Endothelial cell of umbilical vein (primary cell): ENCODE measurements around the gene CELSR1. TPM values are rescaled to one million over a fixed set of nuclear protein-coding genes. Genes with fewer than 3 reads are reported as not detected.

Source experiments
- BruUV-seq: library from RNA; stranded (reverse); fragments of 400-500 nt; replicated peaks from 2 replicates; lab custom pipeline; 2021; lab: Mats Ljungman, UMichigan
- CTCF ChIA-PET: fragments of 300-600, 350-600 bp; sonication (Branson Sonifier 250); formaldehyde crosslinking; loops from one replicate; lab custom pipeline; 2021; ENCODE audit warnings: antibody characterized with exemption, inconsistent platforms; lab: Charles Lee
- POLR2A ChIA-PET: fragments of 300-600, 350-600 bp; sonication (Branson Sonifier 250); formaldehyde crosslinking; loops from one replicate; lab custom pipeline; 2021; ENCODE audit warnings: antibody characterized with exemption, inconsistent platforms; lab: Charles Lee
- DNase-seq: peaks from one replicate; pipeline ENCODE4 v3.0.0-alpha.2; 2011; ENCODE audit warnings: low read depth, low spot score
- FAIRE-seq: peaks from 2 replicates; lab custom pipeline; 2011; peaks lifted over from hg19 to GRCh38; lab: Jason Lieb, UNC
- H2AFZ ChIP-seq: 2 replicates; pipeline ENCODE4 v1.6.0; 2012; ENCODE audit warnings: low read depth, low read length, control low read depth, inconsistent platforms
- H3K27ac ChIP-seq: 2 replicates; pipeline ENCODE4 v1.5.1; 2011; ENCODE audit warnings: low read depth, mild to moderate bottlenecking, control low read depth, low read length, moderate library complexity; ENCODE audit not compliant: insufficient read depth
- H3K27me3 ChIP-seq, 2 experiments: 2 replicates each; pipeline versions ENCODE4 v1.6.0 to v1.6.1; 2011; ENCODE audit warnings: low read length in 2 of 2, mixed read lengths in 1 of 2; ENCODE audit not compliant: control insufficient read depth in 2 of 2, insufficient read depth in 2 of 2
- H3K36me3 ChIP-seq, 2 experiments: 2 replicates in 1 of 2; 3 replicates in 1 of 2; pipeline ENCODE4 v1.5.1; 2011; ENCODE audit warnings: low read length in 2 of 2, mild to moderate bottlenecking in 1 of 2, moderate library complexity in 1 of 2; ENCODE audit not compliant: control insufficient read depth in 2 of 2, insufficient read depth in 2 of 2; ENCODE audit errors: extremely low read depth in 1 of 2
- H3K4me1 ChIP-seq: 3 replicates; pipeline ENCODE4 v1.5.1; 2011; ENCODE audit warnings: mild to moderate bottlenecking, low read length; ENCODE audit not compliant: control insufficient read depth, insufficient read depth; ENCODE audit errors: extremely low read depth
- H3K4me2 ChIP-seq: 2 replicates; pipeline ENCODE4 v1.6.1; 2011; ENCODE audit warnings: low read length, control low read depth, mixed read lengths; ENCODE audit not compliant: insufficient read depth
- H3K4me3 ChIP-seq, 3 experiments: fragments of 200-600 bp in 1 of 3; sonication (generic), shearing (Covaris generic) in 1 of 3; replicated peaks in 1 of 3; 2 replicates each; pipeline ENCODE4 v1.5.1; 2011 to 2016; ENCODE audit warnings: control low read depth in 3 of 3, low read length in 3 of 3, mild to moderate bottlenecking in 2 of 3, inconsistent platforms in 1 of 3, low read depth in 1 of 3, moderate library complexity in 1 of 3; ENCODE audit not compliant: insufficient read depth in 1 of 3
- H3K79me2 ChIP-seq: 2 replicates; pipeline ENCODE4 v1.6.0; 2012; ENCODE audit warnings: low read length, inconsistent platforms; ENCODE audit not compliant: control insufficient read depth, insufficient read depth
- H3K9ac ChIP-seq: replicated peaks from 2 replicates; pipeline ENCODE3; 2011; ENCODE audit warnings: low read length, control low read depth; ENCODE audit not compliant: insufficient read depth; ENCODE audit errors: extremely low read depth
- H3K9me1 ChIP-seq: replicated peaks from 3 replicates; pipeline ENCODE4 v1.6.0; 2011; ENCODE audit warnings: mild to moderate bottlenecking, low read length; ENCODE audit not compliant: control insufficient read depth, insufficient read depth; ENCODE audit errors: extremely low read depth
- H3K9me3 ChIP-seq: replicated peaks from 2 replicates; pipeline ENCODE4 v1.5.1; 2012; ENCODE audit warnings: low read length, inconsistent platforms; ENCODE audit not compliant: control insufficient read depth, insufficient read depth
- H4K20me1 ChIP-seq: replicated peaks from 2 replicates; pipeline ENCODE3; 2011; ENCODE audit warnings: mild to moderate bottlenecking, low read length; ENCODE audit not compliant: control insufficient read depth, insufficient read depth; ENCODE audit errors: extremely low read depth
- EZH2 ChIP-seq: IDR thresholded peaks from 2 replicates; pipeline ENCODE4 v1.6.1; 2012; ENCODE audit warnings: borderline replicate concordance, low read depth, mild to moderate bottlenecking, moderate library complexity, low read length, inconsistent platforms; ENCODE audit not compliant: severe bottlenecking
- FOS ChIP-seq: IDR thresholded peaks from 2 replicates; pipeline ENCODE4 v1.6.1; 2011; ENCODE audit warnings: mild to moderate bottlenecking, low read length, moderate library complexity, borderline replicate concordance; ENCODE audit not compliant: insufficient read depth
- GATA2 ChIP-seq: IDR thresholded peaks from 2 replicates; pipeline ENCODE4 v1.7.0; 2011; ENCODE audit warnings: low read depth, mild to moderate bottlenecking, moderate library complexity, mixed read lengths, low read length; ENCODE audit not compliant: insufficient read length, insufficient read depth
- JUN ChIP-seq: IDR thresholded peaks from 2 replicates; pipeline ENCODE4 v1.6.1; 2011; ENCODE audit warnings: borderline replicate concordance, low read depth; ENCODE audit not compliant: insufficient read length, insufficient read depth
- MYC ChIP-seq: IDR thresholded peaks from one replicate; pipeline ENCODE4 v1.6.1; 2011; ENCODE audit warnings: mild to moderate bottlenecking, low read depth, low read length
- POLR2A ChIP-seq: IDR thresholded peaks from 2 replicates; pipeline ENCODE4 v1.6.1; 2012; ENCODE audit warnings: low read depth, mild to moderate bottlenecking, control low read depth, low read length
- POLR2AphosphoS5 ChIP-seq: IDR thresholded peaks from 2 replicates; pipeline ENCODE4 v1.6.1; 2012; ENCODE audit warnings: low read depth, mild to moderate bottlenecking, control low read depth, low read length, moderate library complexity; ENCODE audit not compliant: insufficient read depth
- dilution Hi-C: fragments of 300-500 bp; cut with MboI; formaldehyde crosslinking; loops from one replicate; pipeline ENCODE4 v1.15.0; 2019; ENCODE audit warnings: low sequenced_read_pairs; ENCODE audit not compliant: extremely low pct_ligation_motif_present
- intact Hi-C: fragments of 100-400 bp; cut with micrococcal nuclease; formaldehyde crosslinking; loops from one replicate; pipeline ENCODE4 v1.10.0; 2022
- polyA plus RNA-seq, 4 experiments: library from polyadenylated mRNA; depleted of rRNA in 3 of 4; stranded (reverse) in 3 of 4; unstranded in 1 of 4; fragments of >200 nt; gene quantifications; 2 replicates each; pipeline versions ENCODE4 v1.2.1 to v1.2.3, GENCODE V29; 2011 to 2012; ENCODE audit warnings: missing spikeins in 1 of 4
- total RNA-seq: library from RNA; stranded (reverse); gene quantifications from 2 replicates; pipeline ENCODE4 v1.2.3, GENCODE V29; 2021
- TF ChIP-seq, protein P1 (sequence below), 2 donors: IDR thresholded peaks; 1 replicate in 1 of 2; 2 replicates in 1 of 2; pipeline ENCODE4 v1.5.1; 2011; ENCODE audit warnings: low read length in 2 of 2, mild to moderate bottlenecking in 2 of 2, moderate library complexity in 2 of 2, control low read depth in 1 of 2, inconsistent platforms in 1 of 2, low read depth in 1 of 2; ENCODE audit not compliant: insufficient read depth in 1 of 2; ENCODE audit errors: extremely low read depth in 1 of 2
- TF ChIP-seq, protein P2 (sequence below): IDR thresholded peaks from 2 replicates; pipeline ENCODE4 v1.6.1; 2011; ENCODE audit not compliant: insufficient read depth, insufficient read length

Gene CELSR1
- total and polyA plus RNA-seq, 2 donors (not counting 3 experiments of a cell fraction or from before 2014, with no cell fraction given), result 3.7 to 5.4 TPM

DNA sequence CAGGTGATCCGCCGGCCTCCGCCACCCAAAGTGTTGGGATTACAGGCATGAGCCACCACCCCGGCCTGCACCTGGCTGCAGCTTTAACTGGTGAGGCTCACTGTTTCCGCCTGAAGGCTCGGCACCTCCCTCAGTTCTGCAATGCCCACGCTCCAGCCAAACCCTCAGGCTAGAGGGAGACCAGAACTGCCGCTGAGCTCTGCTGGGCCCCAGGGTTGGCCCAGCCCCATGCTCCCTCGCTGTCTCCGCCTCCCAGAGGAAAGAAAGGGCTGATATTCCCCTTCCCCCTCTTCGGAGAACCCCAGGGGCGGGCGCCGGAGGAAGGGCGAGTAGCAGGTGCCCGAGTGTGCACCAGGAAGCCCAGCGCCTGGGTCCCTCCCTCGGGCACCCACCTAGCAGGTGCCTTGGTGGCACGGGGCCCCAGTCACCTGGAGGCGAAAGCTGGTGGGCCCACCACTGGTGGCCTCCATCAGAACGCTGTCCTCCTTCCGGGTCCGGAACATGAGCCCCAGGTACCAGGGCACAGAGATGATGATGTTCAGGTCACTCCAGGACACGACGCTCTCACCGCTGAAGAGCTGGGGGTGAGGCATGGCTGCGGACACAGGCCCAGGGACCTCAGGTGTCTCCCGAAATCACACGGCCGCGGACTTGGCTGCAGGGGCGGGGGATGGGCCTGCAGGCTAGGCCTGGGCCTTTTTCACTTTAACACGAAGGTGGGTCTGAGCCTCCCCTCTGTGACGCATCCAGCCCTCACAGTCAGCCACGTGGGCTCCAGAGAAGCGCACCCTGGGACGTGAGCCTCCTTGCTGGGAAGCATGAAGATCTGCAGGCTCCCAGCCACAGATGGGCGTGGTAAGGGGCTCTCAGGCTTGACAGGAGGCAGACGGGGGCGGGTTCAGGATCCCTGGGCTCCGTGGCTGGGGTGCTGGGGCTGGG is 128.6 kb downstream of the CELSR1 start:
- Histone ChIP-seq H3K9me3 (no peaks in the 10 kb centered on the region), H3K4me1 (no peaks in the 10 kb centered on the region), H3K4me3 (no peak overlapping the region), H3K9me1 (no peaks in the 10 kb centered on the region), H3K4me2 (no peak overlapping the region), H3K27me3 (no peaks in the 10 kb centered on the region), H3K79me2 (no peaks in the 10 kb centered on the region), H2AFZ (no peak overlapping the region), H3K9ac (no peak overlapping the region), H3K36me3 (no peaks in the 10 kb centered on the region), H3K27ac (no peak overlapping the region), H4K20me1 (no peaks in the 10 kb centered on the region)
- TF ChIP-seq FOS (no peak), MYC (no peak), POLR2AphosphoS5 (no peak), POLR2A (no peak), EZH2 (no peak), JUN (no peak), GATA2 (no peak)
- TF ChIP-seq, protein P1, sequence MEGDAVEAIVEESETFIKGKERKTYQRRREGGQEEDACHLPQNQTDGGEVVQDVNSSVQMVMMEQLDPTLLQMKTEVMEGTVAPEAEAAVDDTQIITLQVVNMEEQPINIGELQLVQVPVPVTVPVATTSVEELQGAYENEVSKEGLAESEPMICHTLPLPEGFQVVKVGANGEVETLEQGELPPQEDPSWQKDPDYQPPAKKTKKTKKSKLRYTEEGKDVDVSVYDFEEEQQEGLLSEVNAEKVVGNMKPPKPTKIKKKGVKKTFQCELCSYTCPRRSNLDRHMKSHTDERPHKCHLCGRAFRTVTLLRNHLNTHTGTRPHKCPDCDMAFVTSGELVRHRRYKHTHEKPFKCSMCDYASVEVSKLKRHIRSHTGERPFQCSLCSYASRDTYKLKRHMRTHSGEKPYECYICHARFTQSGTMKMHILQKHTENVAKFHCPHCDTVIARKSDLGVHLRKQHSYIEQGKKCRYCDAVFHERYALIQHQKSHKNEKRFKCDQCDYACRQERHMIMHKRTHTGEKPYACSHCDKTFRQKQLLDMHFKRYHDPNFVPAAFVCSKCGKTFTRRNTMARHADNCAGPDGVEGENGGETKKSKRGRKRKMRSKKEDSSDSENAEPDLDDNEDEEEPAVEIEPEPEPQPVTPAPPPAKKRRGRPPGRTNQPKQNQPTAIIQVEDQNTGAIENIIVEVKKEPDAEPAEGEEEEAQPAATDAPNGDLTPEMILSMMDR (IDR thresholded peaks at IDR 0.05; ENCODE audit: extremely low read depth in 1 of 2, insufficient read depth in 1 of 2, low read depth in 1 of 2, low read length in 2 of 2), result no peak
- TF ChIP-seq, protein P2, sequence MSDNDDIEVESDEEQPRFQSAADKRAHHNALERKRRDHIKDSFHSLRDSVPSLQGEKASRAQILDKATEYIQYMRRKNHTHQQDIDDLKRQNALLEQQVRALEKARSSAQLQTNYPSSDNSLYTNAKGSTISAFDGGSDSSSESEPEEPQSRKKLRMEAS, result no peak
- ChIA-PET CTCF (interaction anchor here (1.2 to 1.3 kb wide), 2 partner anchors 41 to 133 kb away, joined by 3 to 4 read pairs; no protein-coding TSS in a partner anchor), POLR2A (no interaction called here)
- dilution Hi-C loops, result no loop called here
- no peak for DNase-seq
- no TSS peak for BruUV-seq
- intact Hi-C loops, result no loop called here
- no peak for FAIRE-seq
